Measurements from ENCODE around the gene IQSEC2.

DNA sequence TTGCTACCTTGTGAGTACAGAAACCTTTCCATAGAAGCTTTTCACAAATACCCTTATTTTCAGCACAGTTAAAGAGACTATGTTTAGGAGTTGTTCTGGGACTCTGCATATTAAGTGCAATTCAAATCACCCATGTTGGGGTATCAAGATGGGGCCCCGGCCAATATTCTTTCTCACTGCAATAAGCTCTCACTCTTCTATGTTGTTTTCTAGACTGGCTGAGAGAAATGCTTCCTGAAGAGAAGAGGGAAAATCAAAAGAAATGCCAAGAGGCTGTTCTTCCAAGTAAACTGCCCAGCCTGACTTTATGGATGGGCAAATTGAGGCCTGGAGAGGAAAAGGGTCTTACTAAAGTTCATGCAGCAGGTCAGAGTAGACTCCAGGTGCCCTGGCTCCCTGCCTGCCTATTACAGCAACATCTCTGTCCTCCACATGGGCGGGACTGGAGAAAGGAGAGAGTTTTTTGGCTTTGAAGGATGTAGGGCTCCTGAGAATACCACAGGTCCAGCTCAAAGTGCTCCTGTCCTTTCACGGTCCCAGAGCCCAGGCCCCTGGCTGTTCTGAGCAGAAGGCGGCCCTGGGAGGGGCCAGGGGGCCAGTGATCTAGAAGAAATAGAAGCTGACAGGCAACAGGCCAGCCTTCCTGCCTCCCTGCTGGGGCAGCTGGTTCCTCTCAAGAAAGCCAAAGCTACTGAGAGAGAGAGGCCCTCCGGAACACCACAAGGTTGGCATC is 745 bp upstream of the IQSEC2 start:
- TF ChIP-seq EZH2phosphoT487 (IDR thresholded peaks at IDR 0.05; ENCODE audit: borderline replicate concordance, low read length) (no peak), CTCF (conservative IDR thresholded peaks at IDR 0.05; ENCODE audit: low read depth, low read length) (no peak)
